ENCODE measurements around the gene ARID3A. TPM values are rescaled to one million over a fixed set of nuclear protein-coding genes. Genes with fewer than 3 reads are reported as not detected.

ARID3A gene
- total RNA-seq, 4 donors from 2014 or later: 5.5 to 13.9 (median 9.2) TPM

DNA sequence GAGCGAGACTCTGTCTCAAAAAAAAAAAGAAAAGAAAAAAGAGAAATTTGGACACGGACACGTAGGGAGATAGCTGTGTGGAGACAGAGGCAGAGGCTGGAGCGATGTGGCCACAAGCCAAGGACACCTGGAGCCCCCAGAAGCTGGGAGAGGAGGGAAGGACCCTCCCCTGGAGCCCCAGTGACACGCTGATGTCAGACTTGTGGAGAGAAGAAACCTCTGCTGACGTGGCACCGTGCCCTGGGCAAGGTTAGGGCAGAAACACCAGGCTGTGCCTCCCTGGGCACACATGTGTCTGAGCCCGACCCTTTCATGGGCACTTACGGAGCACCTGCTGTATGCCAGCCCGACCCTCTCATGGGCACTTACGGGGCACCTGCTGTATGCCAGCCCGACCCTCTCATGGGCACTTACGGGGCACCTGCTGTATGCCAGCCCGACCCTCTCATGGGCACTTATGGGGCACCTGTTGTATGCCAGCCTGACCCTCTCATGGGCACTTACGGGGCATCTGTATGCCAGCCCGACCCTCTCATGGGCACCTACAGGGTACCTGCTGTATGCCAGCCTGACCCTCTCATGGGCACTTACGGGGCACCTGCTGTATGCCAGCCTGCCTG is 17.8 kb downstream of the ARID3A start:
- TF ChIP-seq, protein P1, sequence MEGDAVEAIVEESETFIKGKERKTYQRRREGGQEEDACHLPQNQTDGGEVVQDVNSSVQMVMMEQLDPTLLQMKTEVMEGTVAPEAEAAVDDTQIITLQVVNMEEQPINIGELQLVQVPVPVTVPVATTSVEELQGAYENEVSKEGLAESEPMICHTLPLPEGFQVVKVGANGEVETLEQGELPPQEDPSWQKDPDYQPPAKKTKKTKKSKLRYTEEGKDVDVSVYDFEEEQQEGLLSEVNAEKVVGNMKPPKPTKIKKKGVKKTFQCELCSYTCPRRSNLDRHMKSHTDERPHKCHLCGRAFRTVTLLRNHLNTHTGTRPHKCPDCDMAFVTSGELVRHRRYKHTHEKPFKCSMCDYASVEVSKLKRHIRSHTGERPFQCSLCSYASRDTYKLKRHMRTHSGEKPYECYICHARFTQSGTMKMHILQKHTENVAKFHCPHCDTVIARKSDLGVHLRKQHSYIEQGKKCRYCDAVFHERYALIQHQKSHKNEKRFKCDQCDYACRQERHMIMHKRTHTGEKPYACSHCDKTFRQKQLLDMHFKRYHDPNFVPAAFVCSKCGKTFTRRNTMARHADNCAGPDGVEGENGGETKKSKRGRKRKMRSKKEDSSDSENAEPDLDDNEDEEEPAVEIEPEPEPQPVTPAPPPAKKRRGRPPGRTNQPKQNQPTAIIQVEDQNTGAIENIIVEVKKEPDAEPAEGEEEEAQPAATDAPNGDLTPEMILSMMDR (IDR thresholded peaks at IDR 0.05; ENCODE audit: low read depth): no peak

DNA sequence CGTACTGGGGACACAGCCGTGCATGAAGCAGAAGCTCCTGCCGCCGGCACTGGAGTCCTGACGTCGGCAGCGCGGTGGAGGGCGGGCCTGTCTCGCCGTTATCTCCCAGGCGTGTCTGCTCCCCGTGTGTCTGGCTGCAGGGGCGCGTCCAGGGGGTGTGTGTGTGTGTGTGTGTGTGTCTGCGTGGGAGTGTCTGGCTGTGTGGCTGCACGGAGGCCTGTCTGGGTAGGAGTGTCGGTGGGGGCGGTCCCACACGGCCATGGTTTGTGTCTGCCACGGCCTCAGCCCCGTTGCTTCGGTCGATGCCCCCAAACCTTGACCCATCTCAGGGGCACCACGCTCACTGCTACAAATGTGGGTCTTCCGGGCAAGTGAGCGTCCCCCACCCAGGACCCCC is 18.3 kb downstream of the ARID3A start:
- TF ChIP-seq, protein P1 (IDR thresholded peaks at IDR 0.05; ENCODE audit: low read depth): no peak

DNA sequence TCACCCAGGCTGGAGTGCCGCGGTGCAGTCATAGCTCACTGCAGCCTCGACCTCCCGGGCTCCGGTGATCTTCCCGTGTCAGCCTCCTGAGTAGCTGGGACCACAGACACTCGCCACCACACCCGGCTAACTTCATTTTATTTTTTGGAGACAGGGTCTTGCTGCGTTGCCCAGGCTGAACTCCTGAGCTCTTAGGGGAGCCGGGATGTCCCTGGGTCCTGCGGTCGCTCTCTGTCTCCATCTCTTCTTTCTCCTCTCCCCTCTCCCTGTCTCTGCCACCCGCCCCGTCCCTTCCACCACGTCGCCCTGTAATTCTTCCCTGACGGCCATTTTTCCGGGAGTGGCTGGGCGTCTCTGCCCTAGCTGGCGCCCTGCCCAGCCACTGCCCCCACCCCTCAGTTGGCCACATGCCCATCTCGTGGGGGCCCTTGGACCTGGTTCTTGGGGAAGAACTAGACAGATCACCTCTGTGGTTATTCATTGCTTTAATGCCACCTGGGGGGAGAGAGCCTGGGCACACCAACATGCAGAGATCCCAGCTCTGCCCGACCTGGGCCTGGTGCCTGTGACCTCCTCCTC is 18.9 kb downstream of the ARID3A start:
- TF ChIP-seq, protein P1 (IDR thresholded peaks at IDR 0.05; ENCODE audit: low read depth): no peak

DNA sequence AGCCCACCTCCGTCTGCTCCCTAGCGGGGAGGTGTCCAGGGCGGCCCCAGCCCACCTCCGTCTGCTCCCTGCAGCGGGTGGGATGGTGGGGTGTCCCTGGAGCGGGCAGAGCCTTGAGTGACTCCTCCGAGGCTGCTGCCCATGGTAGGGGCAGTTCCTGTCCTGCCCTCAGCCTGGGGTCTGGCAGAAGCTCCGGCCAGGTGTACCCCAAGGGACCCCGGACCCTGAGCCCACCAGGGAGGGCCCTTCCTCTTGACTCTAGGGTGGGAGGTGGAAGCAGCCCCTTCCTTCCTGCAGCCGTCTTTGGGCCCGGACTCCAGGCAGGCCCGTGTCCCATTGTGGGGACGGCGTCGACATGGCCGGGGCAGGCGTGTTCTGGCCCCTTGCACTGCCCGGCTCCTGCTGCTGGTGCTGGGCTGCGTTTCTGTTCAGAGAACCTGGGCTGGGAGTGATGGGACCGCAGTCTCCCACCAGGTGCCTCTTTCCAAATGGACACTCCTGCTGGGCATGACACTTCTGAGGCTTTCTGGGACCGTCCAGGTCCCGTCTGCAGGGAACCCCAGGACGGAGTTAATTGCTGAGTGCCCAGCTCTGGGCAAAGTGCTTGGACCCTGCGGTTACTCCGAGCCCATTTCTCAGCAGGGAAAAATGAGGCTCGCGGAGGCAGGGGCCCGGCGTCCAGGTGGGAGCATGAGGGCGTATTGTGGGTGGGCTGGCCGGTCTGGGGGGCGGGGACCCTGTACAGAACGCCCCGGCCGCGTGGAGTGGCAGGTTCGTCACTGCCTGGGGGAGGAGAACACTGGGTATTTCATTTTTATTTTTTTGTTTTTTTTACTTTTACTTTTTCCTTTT is 19.8 kb downstream of the ARID3A start:
- TF ChIP-seq, protein P1 (IDR thresholded peaks at IDR 0.05; ENCODE audit: low read depth): no peak

DNA sequence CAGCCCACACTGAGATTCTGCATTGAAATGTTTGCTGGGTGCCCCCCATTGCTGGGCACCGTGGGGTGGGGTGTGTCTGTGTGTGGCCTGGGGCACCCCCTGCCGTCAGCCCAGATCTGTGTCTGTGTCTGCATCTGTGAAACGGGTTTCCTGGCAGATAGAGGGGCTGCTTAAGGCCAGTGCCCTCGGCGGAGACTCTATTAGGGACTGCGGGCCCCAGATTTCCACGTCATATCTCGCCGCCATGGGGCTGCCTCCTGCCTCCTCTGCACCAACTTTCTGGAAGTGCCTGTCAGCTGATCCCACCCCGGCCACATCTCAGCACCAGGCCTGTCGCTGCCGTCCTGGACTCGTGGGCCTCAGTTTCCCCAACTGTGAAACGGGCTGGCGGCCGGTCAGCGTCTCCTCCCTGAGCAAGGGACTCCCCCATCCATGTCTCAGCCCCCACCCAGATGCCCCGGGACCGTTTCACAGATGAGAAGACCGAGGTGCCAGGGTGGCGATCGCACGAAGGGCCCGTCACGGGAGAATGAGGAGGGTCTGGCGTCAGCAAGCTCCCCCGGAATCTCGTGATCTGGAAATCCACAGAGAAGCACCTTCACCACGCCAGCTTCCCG is 21.4 kb downstream of the ARID3A start:
- TF ChIP-seq, protein P1 (IDR thresholded peaks at IDR 0.05; ENCODE audit: low read depth): no peak

GRCh38 chr19:947707-948539 is 22.1 kb downstream of the ARID3A start:
- TF ChIP-seq, protein P1 (IDR thresholded peaks at IDR 0.05; ENCODE audit: low read depth): no peak

Measured in subcutaneous adipose tissue (tissue), 4 donors.